ACC112 (cell line): ENCODE data around the gene MAP3K13.
"Not testable (repeated sequence)": the region's sequence is repeated elsewhere in the genome, so short reads cannot be mapped to it uniquely, and the experiment has no call there.

Experiments
- H2AFZ ChIP-seq: fragments of 200-600 bp; sonication (generic); one replicate; pipeline ENCODE4 v1.6.0; 2017; ENCODE audit warnings: antibody characterized with exemption, low read length; ENCODE audit not compliant: unreplicated experiment
- H3K27ac ChIP-seq: fragments of 200-600 bp; sonication (generic); 2 replicates; pipeline ENCODE4 v1.5.1; 2014; ENCODE audit warnings: low read depth, mild to moderate bottlenecking, antibody characterized with exemption, low read length, moderate library complexity
- H3K27me3 ChIP-seq: fragments of 200-600 bp; sonication (generic); 2 replicates; pipeline ENCODE4 v1.6.1; 2014; ENCODE audit warnings: mild to moderate bottlenecking, antibody characterized with exemption, low read length, moderate library complexity, mixed read lengths; ENCODE audit not compliant: insufficient read depth
- H3K36me3 ChIP-seq: fragments of 200-600 bp; sonication (generic); 2 replicates; pipeline ENCODE4 v1.6.1; 2016; ENCODE audit warnings: mild to moderate bottlenecking, antibody characterized with exemption, low read length, moderate library complexity, mixed read lengths; ENCODE audit not compliant: insufficient read depth
- H3K4me1 ChIP-seq: fragments of 200-600 bp; sonication (generic); one replicate; pipeline ENCODE4 v1.6.1; 2016; ENCODE audit warnings: low read length, mixed read lengths; ENCODE audit not compliant: insufficient read depth, unreplicated experiment, control insufficient read depth
- H3K4me3 ChIP-seq: fragments of 200-600 bp; sonication (generic); 2 replicates; pipeline ENCODE4 v1.5.1; 2014; ENCODE audit warnings: mild to moderate bottlenecking, low read depth, low read length
- H3K79me2 ChIP-seq: fragments of 200-600 bp; sonication (generic); one replicate; pipeline ENCODE4 v1.6.0; 2016; ENCODE audit warnings: low read length; ENCODE audit not compliant: control insufficient read depth, unreplicated experiment, insufficient read depth

The MAP3K13 gene

GRCh38 chr3:185400866-185401265 lies 37.9 kb downstream of the MAP3K13 start:
- H3K27ac ChIP-seq, result no peak overlapping the region
- H3K4me1 ChIP-seq, result peaks cover 21% of the 10 kb centered on the region
- no peaks in the 10 kb centered on the region for H3K36me3 ChIP-seq
- H2AFZ ChIP-seq, result no peak overlapping the region
- H3K79me2 ChIP-seq, result no peaks in the 10 kb centered on the region
- H3K27me3 ChIP-seq, result no peaks in the 10 kb centered on the region
- no peak overlapping the region for H3K4me3 ChIP-seq

GRCh38 chr3:185401319-185401955 lies 38.5 kb downstream of the MAP3K13 start:
- Histone ChIP-seq H3K79me2 (no peaks in the 10 kb centered on the region), H3K36me3 (no peaks in the 10 kb centered on the region), H3K27me3 (no peaks in the 10 kb centered on the region), H3K27ac (no peak overlapping the region), H2AFZ (no peak overlapping the region), H3K4me3 (no peak overlapping the region), H3K4me1 (peaks cover 21% of the 10 kb centered on the region)

DNA sequence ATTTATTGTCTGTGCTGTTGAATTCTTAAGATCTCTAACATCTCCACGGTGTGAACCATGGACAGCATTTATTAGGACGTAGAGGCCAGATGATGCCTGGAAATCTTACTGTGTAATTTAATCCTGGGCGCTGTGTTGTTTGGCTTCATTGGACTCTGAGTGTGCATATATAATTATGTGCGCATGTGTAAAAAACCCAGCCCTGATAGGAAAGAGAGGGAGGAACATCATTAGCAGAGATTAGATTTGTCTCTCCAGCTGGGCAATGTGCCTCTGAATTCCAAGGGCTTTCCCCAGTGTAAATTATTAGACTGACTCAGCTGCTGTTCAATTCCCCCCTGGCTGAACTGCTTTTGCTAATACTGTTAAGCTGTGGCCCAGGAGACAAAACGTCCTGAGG lies 39.6 kb downstream of the MAP3K13 start:
- no peaks in the 10 kb centered on the region for H3K36me3 ChIP-seq
- H3K4me1 ChIP-seq, result peaks cover 21% of the 10 kb centered on the region
- H3K27me3 ChIP-seq, result no peaks in the 10 kb centered on the region
- no peak overlapping the region for H3K27ac ChIP-seq
- H2AFZ ChIP-seq, result no peak overlapping the region
- H3K4me3 ChIP-seq, result no peak overlapping the region
- H3K79me2 ChIP-seq, result no peaks in the 10 kb centered on the region

DNA sequence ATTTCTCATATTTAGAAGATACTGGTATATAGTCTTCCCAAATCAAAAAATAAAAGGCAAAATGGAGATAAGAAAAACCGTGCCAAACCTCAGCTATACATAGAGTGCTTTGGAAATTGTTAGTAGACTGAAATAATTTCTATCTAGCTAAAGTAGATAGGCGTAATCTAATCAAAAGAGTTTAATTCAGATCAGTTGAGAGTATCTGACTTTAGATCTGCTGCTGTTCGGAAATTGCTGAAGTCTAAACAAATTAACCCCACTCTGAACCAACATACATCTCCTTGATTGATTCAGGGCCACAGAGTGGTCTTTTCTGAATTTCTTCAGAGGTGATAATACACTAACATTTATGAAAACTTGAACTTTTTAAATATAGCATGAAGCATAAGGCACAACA lies 40.1 kb downstream of the MAP3K13 start:
- peaks cover 21% of the 10 kb centered on the region for H3K4me1 ChIP-seq
- no peaks in the 10 kb centered on the region for H3K36me3 ChIP-seq
- H3K4me3 ChIP-seq, result no peak overlapping the region
- no peaks in the 10 kb centered on the region for H3K27me3 ChIP-seq
- no peaks in the 10 kb centered on the region for H3K79me2 ChIP-seq
- H3K27ac ChIP-seq, result no peak overlapping the region
- no peak overlapping the region for H2AFZ ChIP-seq

DNA sequence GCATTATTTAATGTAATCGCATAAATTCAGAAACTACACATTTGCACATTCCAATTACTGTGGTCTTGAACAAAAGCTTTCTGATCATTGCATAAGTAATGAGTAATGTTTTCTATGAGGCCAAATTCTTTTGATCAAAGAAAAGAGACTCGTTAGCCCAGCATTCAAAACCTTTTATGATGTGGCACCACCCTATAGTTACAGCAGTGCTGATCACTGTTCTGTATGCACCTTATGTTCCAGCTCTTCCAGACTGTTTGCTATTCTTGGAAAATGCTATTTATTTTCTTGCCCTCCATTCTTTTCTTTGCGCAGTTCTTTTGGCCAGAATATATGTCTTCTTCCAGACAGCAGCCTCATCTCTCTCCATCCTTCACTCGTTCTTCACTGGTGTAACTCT lies 42.3 kb downstream of the MAP3K13 start:
- no peak overlapping the region for H3K4me3 ChIP-seq
- no peaks in the 10 kb centered on the region for H3K27me3 ChIP-seq
- H3K27ac ChIP-seq, result no peak overlapping the region
- no peaks in the 10 kb centered on the region for H3K79me2 ChIP-seq
- H3K4me1 ChIP-seq, result peaks cover 21% of the 10 kb centered on the region
- H3K36me3 ChIP-seq, result no peaks in the 10 kb centered on the region
- no peak overlapping the region for H2AFZ ChIP-seq

GRCh38 chr3:185405664-185406063 lies 42.7 kb downstream of the MAP3K13 start:
- Histone ChIP-seq H3K79me2 (no peaks in the 10 kb centered on the region), H3K27me3 (no peaks in the 10 kb centered on the region), H3K27ac (no peak overlapping the region), H3K4me3 (no peak overlapping the region), H3K4me1 (peaks cover 21% of the 10 kb centered on the region), H2AFZ (no peak overlapping the region), H3K36me3 (no peaks in the 10 kb centered on the region)

GRCh38 chr3:185406121-185406620 lies 43.2 kb downstream of the MAP3K13 start:
- no peaks in the 10 kb centered on the region for H3K79me2 ChIP-seq
- no peak overlapping the region for H3K27ac ChIP-seq
- no peak overlapping the region for H3K4me3 ChIP-seq
- H3K27me3 ChIP-seq, result no peaks in the 10 kb centered on the region
- no peak overlapping the region for H2AFZ ChIP-seq
- H3K36me3 ChIP-seq, result no peaks in the 10 kb centered on the region
- peaks cover 19% of the 10 kb centered on the region for H3K4me1 ChIP-seq

- H3K27ac ChIP-seq, result no peak overlapping the region
- no peaks in the 10 kb centered on the region for H3K27me3 ChIP-seq
- no peaks in the 10 kb centered on the region for H3K36me3 ChIP-seq
- no peak overlapping the region for H3K4me3 ChIP-seq
- no peaks in the 10 kb centered on the region for H3K4me1 ChIP-seq
- H3K79me2 ChIP-seq, result no peaks in the 10 kb centered on the region
- no peak overlapping the region for H2AFZ ChIP-seq
Observed at GRCh38 chr3:185409957-185410356, 47.0 kb downstream of the MAP3K13 start.

DNA sequence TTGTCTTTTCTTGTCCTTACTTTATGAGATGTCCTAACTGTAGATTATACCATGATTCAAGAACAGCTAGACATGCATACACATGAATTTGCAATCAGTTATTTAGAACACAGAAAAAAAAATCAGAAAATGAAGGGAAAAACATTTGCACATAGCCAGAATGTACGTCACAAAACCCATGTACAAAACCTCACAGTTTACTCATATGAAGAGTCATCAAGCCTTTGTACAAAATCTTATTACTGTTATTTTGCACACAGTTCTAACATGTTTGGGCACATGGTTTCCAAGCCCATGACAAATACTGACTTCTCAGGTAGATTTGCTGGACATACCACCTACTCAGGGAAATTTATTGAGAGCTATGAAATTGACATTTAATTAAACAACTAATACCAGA lies 48.2 kb downstream of the MAP3K13 start:
- H3K27me3 ChIP-seq, result no peaks in the 10 kb centered on the region
- no peaks in the 10 kb centered on the region for H3K36me3 ChIP-seq
- H3K4me3 ChIP-seq, result no peak overlapping the region
- no peaks in the 10 kb centered on the region for H3K79me2 ChIP-seq
- H2AFZ ChIP-seq, result no peak overlapping the region
- H3K4me1 ChIP-seq, result no peaks in the 10 kb centered on the region
- H3K27ac ChIP-seq, result no peak overlapping the region

- Histone ChIP-seq H3K36me3 (no peaks in the 10 kb centered on the region), H3K4me1 (peaks cover 4% of the 10 kb centered on the region), H3K27ac (no peak overlapping the region), H2AFZ (no peak overlapping the region), H3K4me3 (no peak overlapping the region), H3K79me2 (no peaks in the 10 kb centered on the region), H3K27me3 (no peaks in the 10 kb centered on the region)
Observed at GRCh38 chr3:185416513-185416912, 53.6 kb downstream of the MAP3K13 start.

DNA sequence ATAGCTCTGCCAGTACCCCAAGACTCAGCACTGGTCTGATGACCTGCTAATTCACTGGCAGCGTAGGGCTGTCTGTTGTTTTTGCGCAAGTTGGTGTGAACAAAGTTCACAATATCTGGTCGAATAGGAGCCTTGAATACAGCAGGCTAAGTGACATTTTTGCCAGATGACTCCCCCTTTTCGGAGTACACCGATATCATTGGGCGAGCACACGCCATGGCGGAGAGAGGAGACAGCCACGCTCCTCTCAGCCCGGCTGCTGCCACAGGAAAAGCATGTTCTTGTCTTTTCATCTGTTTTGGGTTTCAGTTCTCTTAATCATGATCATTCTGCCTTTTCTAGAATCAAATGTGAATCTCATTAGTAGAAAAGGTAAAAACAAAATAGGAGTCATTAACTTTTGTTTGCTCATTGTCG lies 55.6 kb downstream of the MAP3K13 start:
- not testable (repeated sequence) for H3K4me3 ChIP-seq, H3K36me3 ChIP-seq, H3K79me2 ChIP-seq, H3K27ac ChIP-seq, H2AFZ ChIP-seq, H3K27me3 ChIP-seq
- peaks cover 16% of the 10 kb centered on the region for H3K4me1 ChIP-seq
